Cardiac muscle cell (in vitro differentiated cells and primary cell): Measurements from ENCODE around the gene TNFRSF11A. TPM values are rescaled to one million over a fixed set of nuclear protein-coding genes. Genes with fewer than 3 reads are reported as not detected.

Source experiments
- DNase-seq, 2 donors: peaks; one replicate each; pipeline versions ENCODE4 v3.0.0 to v3.0.0-alpha.2; 2010 to 2017; ENCODE audit warnings: low read depth in 1 of 2, low spot score in 1 of 2
- H3K27ac ChIP-seq: fragments of 200-600 bp; sonication (generic); 2 replicates; pipeline ENCODE4 v1.5.1; 2016
- H3K27me3 ChIP-seq: fragments of 200-600 bp; sonication (generic); 2 replicates; pipeline ENCODE4 v1.6.0; 2016; ENCODE audit warnings: control low read depth
- H3K36me3 ChIP-seq: fragments of 200-600 bp; sonication (generic); 2 replicates; pipeline ENCODE4 v1.5.1; 2016; ENCODE audit warnings: control low read depth
- H3K4me1 ChIP-seq: fragments of 200-600 bp; sonication (generic); 2 replicates; pipeline ENCODE4 v1.8.1; 2017; ENCODE audit warnings: low read depth, mild to moderate bottlenecking, mixed run types
- H3K4me3 ChIP-seq: fragments of 200-600 bp; sonication (generic); 2 replicates; pipeline ENCODE4 v1.5.1; 2016; ENCODE audit warnings: mild to moderate bottlenecking
- H3K9me3 ChIP-seq: fragments of 200-600 bp; sonication (generic); 2 replicates; pipeline ENCODE4 v1.5.1; 2017; ENCODE audit warnings: low read depth, mild to moderate bottlenecking, control low read depth
- polyA plus RNA-seq: library from polyadenylated mRNA; unstranded; fragments of >200 nt; fragmentation: Nextera tagmentation; extraction: Ambion mirVana; gene quantifications from 2 replicates; pipeline ENCODE4 v1.2.1, GENCODE V29; 2016
- total RNA-seq: library from RNA; depleted of rRNA; stranded (reverse); fragments of >200 nt; gene quantifications from 2 replicates; pipeline ENCODE4 v1.2.3, GENCODE V29; 2016
- TF ChIP-seq, protein P1 (sequence below): IDR thresholded peaks from 2 replicates; pipeline ENCODE4 v1.5.1; 2012; ENCODE audit warnings: low read depth, mild to moderate bottlenecking, low read length

TNFRSF11A gene
- total and polyA plus RNA-seq, 2 experiments from 2014 or later, result 0.66 to 1.2 TPM

DNA sequence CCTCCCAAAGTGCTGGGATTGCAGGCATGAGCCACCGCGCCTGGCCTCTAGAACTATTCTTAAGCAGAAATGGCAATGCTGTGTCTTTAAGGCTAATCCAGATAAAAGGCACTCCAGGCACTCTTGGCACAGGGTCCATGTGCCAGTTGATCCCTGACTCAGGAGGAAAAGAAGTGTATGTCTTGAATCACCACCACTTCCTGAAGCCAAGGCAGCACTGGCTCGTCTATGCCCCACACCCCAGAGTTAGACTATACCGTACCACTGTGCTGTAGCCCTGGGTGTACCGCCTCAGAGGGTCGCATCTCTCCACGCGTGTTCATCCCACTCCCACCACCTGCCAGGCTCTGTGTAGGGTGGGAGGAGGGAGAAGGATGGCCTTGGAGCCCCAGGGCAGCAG, 9.0 kb downstream of the TNFRSF11A start:
- Histone ChIP-seq H3K9me3 (no peaks in the 10 kb centered on the region), H3K27me3 (no peaks in the 10 kb centered on the region), H3K4me3 (no peak overlapping the region), H3K36me3 (no peaks in the 10 kb centered on the region), H3K4me1 (peaks cover 11% of the 10 kb centered on the region), H3K27ac (no peak overlapping the region)
- DNase-seq, result peak in 1 of 2 donors; percentile 35
- TF ChIP-seq, protein P1, sequence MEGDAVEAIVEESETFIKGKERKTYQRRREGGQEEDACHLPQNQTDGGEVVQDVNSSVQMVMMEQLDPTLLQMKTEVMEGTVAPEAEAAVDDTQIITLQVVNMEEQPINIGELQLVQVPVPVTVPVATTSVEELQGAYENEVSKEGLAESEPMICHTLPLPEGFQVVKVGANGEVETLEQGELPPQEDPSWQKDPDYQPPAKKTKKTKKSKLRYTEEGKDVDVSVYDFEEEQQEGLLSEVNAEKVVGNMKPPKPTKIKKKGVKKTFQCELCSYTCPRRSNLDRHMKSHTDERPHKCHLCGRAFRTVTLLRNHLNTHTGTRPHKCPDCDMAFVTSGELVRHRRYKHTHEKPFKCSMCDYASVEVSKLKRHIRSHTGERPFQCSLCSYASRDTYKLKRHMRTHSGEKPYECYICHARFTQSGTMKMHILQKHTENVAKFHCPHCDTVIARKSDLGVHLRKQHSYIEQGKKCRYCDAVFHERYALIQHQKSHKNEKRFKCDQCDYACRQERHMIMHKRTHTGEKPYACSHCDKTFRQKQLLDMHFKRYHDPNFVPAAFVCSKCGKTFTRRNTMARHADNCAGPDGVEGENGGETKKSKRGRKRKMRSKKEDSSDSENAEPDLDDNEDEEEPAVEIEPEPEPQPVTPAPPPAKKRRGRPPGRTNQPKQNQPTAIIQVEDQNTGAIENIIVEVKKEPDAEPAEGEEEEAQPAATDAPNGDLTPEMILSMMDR, result no peak

DNA sequence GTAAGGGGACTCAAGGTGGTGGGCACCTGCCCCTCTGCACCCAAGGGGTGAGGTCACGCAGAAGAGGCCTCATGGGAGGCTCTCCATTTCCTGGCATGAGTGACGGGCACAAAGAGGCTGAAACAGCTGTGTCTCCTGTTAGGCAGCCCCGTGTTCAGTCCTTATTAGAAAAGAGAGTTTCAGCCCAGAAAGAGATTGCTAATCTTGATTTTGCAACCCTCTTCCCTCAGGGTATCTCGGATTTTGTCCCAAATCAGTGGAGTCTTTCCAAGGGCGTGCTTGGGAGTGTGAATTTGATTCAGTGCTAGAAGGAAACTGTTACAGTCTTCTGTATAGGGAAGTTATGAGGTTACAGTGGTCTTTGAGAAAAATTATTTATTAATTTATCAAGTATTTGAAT, 10.4 kb downstream of the TNFRSF11A start:
- Histone ChIP-seq H3K9me3 (no peaks in the 10 kb centered on the region), H3K4me1 (no peaks in the 10 kb centered on the region), H3K27ac (no peak overlapping the region), H3K36me3 (no peaks in the 10 kb centered on the region), H3K27me3 (no peaks in the 10 kb centered on the region), H3K4me3 (no peak overlapping the region)
- no peak for DNase-seq
- TF ChIP-seq, protein P1, result no peak

DNA sequence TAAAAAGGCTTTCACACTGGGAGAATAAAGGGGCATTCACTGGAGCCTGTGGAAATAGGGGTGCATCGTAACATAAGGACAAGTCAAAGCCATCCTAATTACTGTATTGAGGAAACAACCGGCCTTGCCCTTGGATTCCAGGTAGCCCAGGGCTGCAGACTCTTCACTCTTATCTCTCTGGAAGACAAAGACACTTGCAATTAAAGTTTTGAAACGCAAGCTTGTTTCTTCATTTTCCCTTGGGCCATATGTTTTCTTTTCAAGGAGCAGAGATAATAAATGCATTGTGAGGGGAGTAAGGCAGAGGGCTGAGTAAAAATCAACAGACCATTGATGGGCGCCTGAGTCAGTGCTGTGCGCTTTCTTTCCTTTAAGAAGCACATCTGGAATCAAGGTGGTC, 11.5 kb downstream of the TNFRSF11A start:
- no peaks in the 10 kb centered on the region for H3K36me3 ChIP-seq
- no peaks in the 10 kb centered on the region for H3K9me3 ChIP-seq
- TF ChIP-seq, protein P1, result no peak
- no peak overlapping the region for H3K4me3 ChIP-seq
- H3K4me1 ChIP-seq, result no peaks in the 10 kb centered on the region
- H3K27me3 ChIP-seq, result no peaks in the 10 kb centered on the region
- no peak for DNase-seq
- no peak overlapping the region for H3K27ac ChIP-seq

DNA sequence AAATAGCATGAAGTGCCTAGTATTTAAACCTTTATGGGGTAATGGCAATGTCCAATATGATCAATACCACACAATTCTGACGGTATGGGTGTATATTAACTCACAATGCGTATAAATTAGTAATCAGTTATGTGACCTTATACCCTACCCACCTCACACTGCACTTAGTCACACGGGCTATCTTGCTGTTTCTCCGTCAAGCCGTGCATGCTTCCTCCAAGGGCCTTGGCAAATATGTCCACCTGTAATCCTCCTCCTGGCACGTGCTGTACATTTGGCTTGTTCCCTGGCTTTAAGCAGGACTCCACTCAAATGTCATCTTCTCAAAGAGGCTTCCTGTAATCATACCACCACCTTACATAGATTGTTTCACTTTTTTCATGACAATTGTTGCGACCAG, 12.2 kb downstream of the TNFRSF11A start:
- H3K36me3 ChIP-seq, result no peaks in the 10 kb centered on the region
- no peak overlapping the region for H3K27ac ChIP-seq
- TF ChIP-seq, protein P1, result no peak
- H3K27me3 ChIP-seq, result no peaks in the 10 kb centered on the region
- DNase-seq, result no peak
- no peaks in the 10 kb centered on the region for H3K9me3 ChIP-seq
- H3K4me1 ChIP-seq, result peaks cover under 1% of the 10 kb centered on the region
- H3K4me3 ChIP-seq, result no peak overlapping the region

DNA sequence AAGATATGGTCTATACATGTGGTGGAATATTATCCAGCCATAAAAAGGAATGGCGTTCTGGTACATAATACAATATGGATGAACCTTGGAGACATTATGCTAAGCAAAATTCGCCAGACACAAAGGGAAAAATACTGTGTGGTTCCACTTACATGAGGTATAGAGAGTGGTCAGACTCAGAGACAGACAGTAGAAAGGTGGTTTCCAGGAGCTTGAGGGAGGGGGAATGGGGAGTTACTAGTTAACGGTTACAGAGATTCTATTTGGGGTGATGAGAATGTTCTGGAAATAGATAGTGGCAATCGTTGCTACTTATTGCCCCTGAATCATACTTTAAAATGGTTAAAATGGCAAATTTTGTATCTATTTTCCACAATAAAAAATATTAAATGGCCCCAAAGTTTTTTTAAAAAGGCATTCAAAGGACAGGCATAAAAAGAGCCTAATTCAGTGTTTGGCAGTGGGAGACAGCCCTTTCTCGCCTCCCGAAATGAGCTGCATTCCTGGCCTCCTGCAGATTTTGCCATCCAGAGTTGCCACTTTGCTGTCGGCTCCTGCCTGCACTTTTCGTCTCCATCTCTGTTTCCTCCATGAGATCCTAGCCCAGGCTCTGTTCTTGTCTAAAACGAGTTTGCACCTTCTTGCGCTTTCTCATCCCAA, 13.5 kb downstream of the TNFRSF11A start:
- DNase-seq, result no peak
- Histone ChIP-seq H3K27ac (no peak overlapping the region), H3K9me3 (no peaks in the 10 kb centered on the region), H3K4me1 (peaks cover 4% of the 10 kb centered on the region), H3K4me3 (no peak overlapping the region), H3K36me3 (no peaks in the 10 kb centered on the region), H3K27me3 (no peaks in the 10 kb centered on the region)
- TF ChIP-seq, protein P1, result no peak
